ENCODE data around the gene NPL.

DNA sequence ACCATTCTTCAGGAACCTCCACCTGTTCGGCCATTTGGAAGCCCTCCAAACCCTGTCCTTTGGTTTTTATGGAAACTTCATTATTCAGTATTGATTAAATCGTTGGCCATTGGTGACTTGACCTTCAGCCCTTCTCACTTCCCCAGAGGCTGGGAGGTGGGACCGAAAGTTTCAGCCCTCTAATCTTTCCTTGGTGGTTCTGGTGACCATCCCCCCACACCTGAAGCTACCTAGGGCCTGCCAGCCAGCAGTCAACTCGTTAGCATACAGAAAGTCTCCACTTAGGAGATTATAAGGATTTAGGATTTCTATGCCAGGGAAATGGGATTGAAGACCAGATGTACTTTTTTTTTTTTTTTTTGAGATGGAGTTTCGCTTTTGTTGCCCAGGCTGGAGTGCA, 56.3 kb downstream of the NPL start:
- no peak for TF ChIP-seq CTCF (conservative IDR thresholded peaks at IDR 0.05; ENCODE audit: low read length)
- TF ChIP-seq EZH2phosphoT487 (IDR thresholded peaks at IDR 0.05; ENCODE audit: borderline replicate concordance, low read depth, low read length): no peak

Data from OCI-LY7 (cell line).